ENCODE data around the gene C2CD4D. TPM values are rescaled to one million over a fixed set of nuclear protein-coding genes. Genes with fewer than 3 reads are reported as not detected.

The C2CD4D gene
- not detected in 2 replicates for total RNA-seq

DNA sequence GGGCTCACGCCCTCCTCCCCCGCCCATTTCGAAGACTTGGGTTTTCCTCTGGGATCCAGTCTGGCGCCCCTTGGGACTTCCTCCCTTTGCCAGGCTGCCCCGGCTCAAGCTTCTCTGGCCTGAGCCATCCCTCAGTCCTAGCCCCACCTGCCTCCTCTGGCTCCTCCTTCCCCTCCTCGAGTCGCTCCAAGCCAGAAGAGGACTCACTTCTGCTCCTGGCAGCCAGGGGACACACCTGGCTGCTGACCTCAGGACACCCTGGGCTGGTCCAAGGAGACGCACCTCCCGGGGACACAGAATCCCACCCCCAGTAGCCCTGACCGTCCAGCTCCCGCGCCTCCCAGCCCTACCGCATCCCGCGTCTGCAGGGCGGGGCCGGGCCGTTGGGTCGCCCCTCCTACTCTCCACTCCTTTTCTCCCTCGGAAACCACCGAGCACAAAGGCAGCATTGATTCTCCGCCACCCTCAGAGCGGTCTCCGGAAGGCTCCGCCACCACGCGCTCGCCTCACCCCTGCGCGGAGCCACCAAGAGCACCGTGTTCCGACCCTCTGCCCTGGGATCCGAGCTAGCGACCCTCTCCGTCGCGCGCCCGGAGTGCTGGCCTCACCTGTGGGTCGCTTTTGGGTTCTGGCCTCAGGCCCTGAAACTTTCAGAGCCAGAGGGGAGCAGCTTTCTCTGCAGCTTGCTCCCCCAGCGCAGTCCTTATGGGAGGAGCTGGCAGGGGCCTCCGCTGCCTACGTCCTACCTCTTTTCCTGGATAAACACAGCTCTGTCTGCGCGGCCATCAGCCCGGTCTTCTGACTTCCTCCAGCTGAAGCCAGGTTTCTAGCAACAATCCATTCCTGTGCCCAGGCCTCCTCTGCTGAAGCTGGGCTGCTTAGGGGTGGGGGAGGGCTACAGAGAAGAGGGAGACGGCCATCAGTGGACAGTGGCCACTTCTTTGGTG, at the start of gene C2CD4D:
Gene C2CD4D (minus strand): TSS at position 364 of the 947 bp plus-strand sequence. CDS start 831 bp downstream, outside the sequence.

DNA sequence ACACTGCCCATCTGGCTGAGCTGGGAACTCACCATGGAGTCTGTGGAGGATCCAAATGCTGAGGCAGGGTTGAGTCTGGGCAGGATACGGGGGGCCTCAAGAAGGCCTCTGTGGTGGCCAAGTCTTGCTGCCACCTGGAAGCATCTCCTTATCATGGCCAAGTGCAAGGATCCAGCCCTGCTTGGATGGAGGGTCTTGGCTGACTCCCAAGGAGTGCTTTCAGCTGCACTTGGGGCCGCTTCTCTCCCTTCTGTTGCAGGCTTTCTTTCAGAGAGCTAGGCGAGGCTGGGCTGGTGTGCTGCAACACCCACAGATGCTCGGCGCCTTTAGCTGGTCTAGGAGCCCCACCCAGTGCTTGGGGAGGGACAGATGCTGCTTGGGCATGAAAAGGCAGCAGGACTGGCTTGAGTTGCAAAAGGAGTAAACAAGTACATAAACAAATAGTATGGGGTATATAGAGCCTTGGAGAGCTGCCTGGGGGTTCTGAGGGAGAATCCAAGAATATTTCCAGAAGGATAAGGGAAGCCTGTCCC, 13.9 kb upstream of the C2CD4D start, which contains the start of gene THEM5:
Gene THEM5 (minus strand): TSS at position 302 of the 533 bp plus-strand sequence. CDS start 147 bp downstream, at position 155.

DNA sequence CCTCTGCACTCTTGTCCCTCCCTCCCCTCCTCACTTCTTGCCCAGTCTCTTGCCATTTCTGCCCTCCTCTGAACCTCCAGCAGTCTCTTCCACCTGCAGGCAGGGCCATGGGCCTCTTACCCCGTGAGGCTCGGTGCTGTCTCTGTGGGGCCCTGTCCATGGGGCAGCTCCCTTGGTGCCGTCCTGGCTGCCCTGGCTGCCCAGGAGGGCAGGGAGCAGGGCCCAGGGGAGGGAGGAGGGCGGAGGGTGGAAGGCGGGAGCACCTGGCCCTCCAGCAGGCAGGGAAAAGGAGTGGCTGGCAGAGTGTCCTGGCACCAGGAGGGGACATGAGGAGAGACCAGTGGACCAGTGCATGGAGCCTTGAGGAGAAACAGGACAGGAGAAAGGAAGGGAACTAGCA, 8.0 kb downstream of the C2CD4D start, which contains the start of gene RORC:
Gene RORC (minus strand): TSS at position 198 of the 400 bp plus-strand sequence. CDS start 38 bp downstream, at position 160.

DNA sequence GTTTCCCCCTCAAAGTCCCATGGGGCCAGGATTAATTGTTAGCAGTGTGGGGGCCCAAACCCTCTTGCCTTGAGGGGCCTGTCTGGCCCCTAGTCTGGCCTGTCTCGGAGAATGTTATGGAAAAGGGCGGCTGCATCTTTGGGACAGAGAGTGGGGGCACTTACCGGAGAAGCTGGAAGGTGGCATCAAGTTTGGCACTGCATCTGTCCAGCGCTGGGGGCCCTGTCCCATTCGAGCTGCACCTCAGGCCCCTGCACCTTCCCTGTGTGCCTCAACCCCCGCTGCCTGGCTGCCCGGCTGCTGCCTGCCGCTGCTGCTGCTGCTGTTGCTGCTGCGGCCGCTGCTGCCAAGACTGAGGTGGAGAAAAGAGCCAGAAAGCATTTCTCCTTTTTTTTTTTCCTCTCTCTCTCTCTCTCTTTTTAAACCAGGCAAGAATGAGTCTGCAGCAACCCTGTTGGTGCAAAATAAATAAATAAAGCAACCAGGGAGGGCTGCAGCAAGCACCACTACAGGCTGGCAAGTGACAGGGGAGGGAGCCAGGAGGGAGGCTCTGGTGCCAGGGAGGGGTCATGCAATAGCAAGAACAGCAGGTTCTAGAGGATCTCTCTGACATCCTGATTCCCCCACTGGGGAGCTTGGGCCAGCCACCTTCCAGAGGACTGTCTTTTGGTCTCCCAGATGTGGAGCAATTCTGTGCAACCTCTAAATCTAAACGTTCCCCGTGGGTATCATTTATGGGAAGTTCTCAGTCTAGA, 34.4 kb downstream of the C2CD4D start, which contains the start of gene LINGO4:
Gene LINGO4 (minus strand): TSS at position 354 of the 755 bp plus-strand sequence. CDS start 2,715 bp downstream, outside the sequence.

DNA sequence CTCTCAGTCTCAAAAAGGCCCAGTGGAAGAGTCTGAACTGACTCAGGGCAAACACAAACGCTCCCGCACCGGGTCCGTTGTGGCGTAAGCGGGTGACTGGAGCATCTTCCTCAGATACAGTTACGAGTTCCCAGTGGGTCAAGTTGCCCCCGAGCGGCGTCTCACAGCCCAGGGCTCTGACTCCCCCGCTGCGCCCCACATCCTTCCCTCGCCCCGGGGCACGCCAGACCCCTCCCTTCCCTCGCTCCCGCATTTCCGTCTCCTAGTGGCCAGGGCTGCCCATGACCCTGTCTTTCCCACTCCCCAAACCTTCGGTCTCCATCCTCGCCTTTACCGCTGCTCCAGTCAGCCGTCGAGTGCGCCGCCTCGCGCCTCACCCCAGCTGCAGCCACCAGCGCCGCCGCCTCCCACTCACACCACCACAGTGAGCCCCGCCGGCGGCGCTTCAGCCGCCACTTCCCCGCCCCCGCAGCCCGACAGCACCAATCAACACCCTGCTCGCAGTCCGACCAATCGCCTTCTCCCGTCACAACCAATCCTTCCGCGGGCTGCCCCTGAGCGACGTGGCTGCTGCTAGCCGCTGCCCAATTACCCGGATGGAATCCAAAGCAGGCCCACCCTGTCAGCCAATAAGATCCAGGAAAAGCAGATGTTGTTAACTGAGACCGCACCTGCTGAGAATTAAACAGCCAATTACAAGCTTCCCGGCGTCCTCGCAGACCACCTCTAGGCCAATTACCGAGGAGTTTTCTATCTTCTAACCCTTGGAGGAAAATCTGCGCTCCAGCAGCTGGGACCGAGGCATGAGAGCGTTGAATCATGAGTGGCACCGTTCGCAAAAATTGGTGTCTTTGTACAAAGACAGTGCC, 49.3 kb downstream of the C2CD4D start, which contains the start of gene TDRKH:
Gene TDRKH (minus strand): TSS at position 430 of the 869 bp plus-strand sequence. CDS start 7,478 bp downstream, outside the sequence.

Other genes starting within 250 kb of the C2CD4D start
- 38.3 and 38.5 TPM in 2 replicates for gene SNX27, start 227.8 kb downstream of the C2CD4D start, total RNA-seq
- not detected in 2 replicates for gene CELF3, start 123.0 kb downstream of the C2CD4D start, total RNA-seq
- not detected in 2 replicates for gene RIIAD1, start 118.3 kb downstream of the C2CD4D start, total RNA-seq
- 73.1 and 97.4 TPM in 2 replicates for gene MRPL9, start 76.3 kb downstream of the C2CD4D start, total RNA-seq
- gene TDRKH, start 49.3 kb downstream of the C2CD4D start, total RNA-seq: 1.5 and 3.8 TPM in 2 replicates
- gene LINGO4, start 34.4 kb downstream of the C2CD4D start, total RNA-seq: not detected in 2 replicates
- under 0.01 and 0.15 TPM in 2 replicates for gene RORC, start 8.0 kb downstream of the C2CD4D start, total RNA-seq
- gene THEM5, start 13.9 kb upstream of the C2CD4D start, total RNA-seq: 0.17 TPM in 1 of 2 replicates, not detected in the other
- 10.6 and 13.2 TPM in 2 replicates for gene THEM4, start 69.7 kb upstream of the C2CD4D start, total RNA-seq
- gene S100A10, start 154.0 kb upstream of the C2CD4D start, total RNA-seq: 107 and 187 TPM in 2 replicates
- 79.0 and 87.0 TPM in 2 replicates for gene S100A11, start 197.2 kb upstream of the C2CD4D start, total RNA-seq
- gene TCHHL1, start 249.2 kb upstream of the C2CD4D start, total RNA-seq: not detected in 2 replicates